Measurements from ENCODE around the gene C7orf25. TPM values are rescaled to one million over a fixed set of nuclear protein-coding genes. Genes with fewer than 3 reads are reported as not detected.

Gene C7orf25
- total and polyA plus RNA-seq, 2 donors from 2014 or later, result 2.4 to 6.6 TPM

GRCh38 chr7:42880392-42880791 lies 31.5 kb downstream of the C7orf25 start:
- TF ChIP-seq CTCF (IDR thresholded peaks at IDR 0.05; ENCODE audit: borderline replicate concordance, extremely low read depth, insufficient read depth), result no peak
- Histone ChIP-seq H3K9me3 (ENCODE audit: control insufficient read depth in 2 of 3, insufficient read depth in 1 of 3, low read length in 3 of 3) (no peaks in the 10 kb centered on the region), H3K27me3 (ENCODE audit: control insufficient read depth, insufficient read depth, low read length) (no peaks in the 10 kb centered on the region), H3K9ac (ENCODE audit: low read length in 3 of 3) (no peak overlapping the region), H3K36me3 (ENCODE audit: control insufficient read depth in 2 of 3, insufficient read depth in 3 of 3, low read length in 3 of 3) (no peaks in the 10 kb centered on the region), H3K4me1 (ENCODE audit: control insufficient read depth in 2 of 3, insufficient read depth in 2 of 3, low read depth in 1 of 3, low read length in 3 of 3) (no peaks in the 10 kb centered on the region), H3K4me3 (ENCODE audit: low read length in 3 of 3) (no peak overlapping the region), H3K27ac (ENCODE audit: low read depth in 2 of 2, low read length in 2 of 2) (no peak overlapping the region)
- no peak for FAIRE-seq
- intact Hi-C loops (cut with DNase I), result no loop called here
- DNase-seq, result no peak

GRCh38 chr7:42878303-42878702 lies 33.6 kb downstream of the C7orf25 start:
- FAIRE-seq (no peak), DNase-seq (no peak)
- Histone ChIP-seq H3K27me3 (ENCODE audit: control insufficient read depth, insufficient read depth, low read length) (no peaks in the 10 kb centered on the region), H3K27ac (ENCODE audit: low read depth in 2 of 2, low read length in 2 of 2) (no peak overlapping the region), H3K4me3 (ENCODE audit: low read length in 3 of 3) (no peak overlapping the region), H3K9ac (ENCODE audit: low read length in 3 of 3) (no peak overlapping the region), H3K4me1 (ENCODE audit: control insufficient read depth in 2 of 3, insufficient read depth in 2 of 3, low read depth in 1 of 3, low read length in 3 of 3) (no peaks in the 10 kb centered on the region), H3K9me3 (ENCODE audit: control insufficient read depth in 2 of 3, insufficient read depth in 1 of 3, low read length in 3 of 3) (no peaks in the 10 kb centered on the region), H3K36me3 (ENCODE audit: control insufficient read depth in 2 of 3, insufficient read depth in 3 of 3, low read length in 3 of 3) (no peaks in the 10 kb centered on the region)
- TF ChIP-seq CTCF (IDR thresholded peaks at IDR 0.05; ENCODE audit: borderline replicate concordance, extremely low read depth, insufficient read depth), result no peak
- intact Hi-C loops (cut with DNase I), result no loop called here

GRCh38 chr7:42877862-42878261 lies 34.0 kb downstream of the C7orf25 start:
- Histone ChIP-seq H3K9me3 (ENCODE audit: control insufficient read depth in 2 of 3, insufficient read depth in 1 of 3, low read length in 3 of 3) (no peaks in the 10 kb centered on the region), H3K4me1 (ENCODE audit: control insufficient read depth in 2 of 3, insufficient read depth in 2 of 3, low read depth in 1 of 3, low read length in 3 of 3) (no peaks in the 10 kb centered on the region), H3K9ac (ENCODE audit: low read length in 3 of 3) (no peak overlapping the region), H3K36me3 (ENCODE audit: control insufficient read depth in 2 of 3, insufficient read depth in 3 of 3, low read length in 3 of 3) (no peaks in the 10 kb centered on the region), H3K27ac (ENCODE audit: low read depth in 2 of 2, low read length in 2 of 2) (no peak overlapping the region), H3K4me3 (ENCODE audit: low read length in 3 of 3) (no peak overlapping the region), H3K27me3 (ENCODE audit: control insufficient read depth, insufficient read depth, low read length) (no peaks in the 10 kb centered on the region)
- no peak for TF ChIP-seq CTCF (IDR thresholded peaks at IDR 0.05; ENCODE audit: borderline replicate concordance, extremely low read depth, insufficient read depth)
- DNase-seq, result no peak
- intact Hi-C loops (cut with DNase I), result no loop called here
- no peak for FAIRE-seq
